Endothelial cell of umbilical vein (primary cell): Measurements from ENCODE around the gene G0S2. TPM values are rescaled to one million over a fixed set of nuclear protein-coding genes. Genes with fewer than 3 reads are reported as not detected.

ENCODE experiments used
- BruUV-seq: library from RNA; stranded (reverse); fragments of 400-500 nt; replicated peaks from 2 replicates; lab custom pipeline; 2021; lab: Mats Ljungman, UMichigan
- CTCF ChIA-PET: fragments of 300-600, 350-600 bp; sonication (Branson Sonifier 250); formaldehyde crosslinking; loops from one replicate; lab custom pipeline; 2021; ENCODE audit warnings: antibody characterized with exemption, inconsistent platforms; lab: Charles Lee
- POLR2A ChIA-PET: fragments of 300-600, 350-600 bp; sonication (Branson Sonifier 250); formaldehyde crosslinking; loops from one replicate; lab custom pipeline; 2021; ENCODE audit warnings: antibody characterized with exemption, inconsistent platforms; lab: Charles Lee
- DNase-seq: peaks from one replicate; pipeline ENCODE4 v3.0.0-alpha.2; 2011; ENCODE audit warnings: low read depth, low spot score
- FAIRE-seq: peaks from 2 replicates; lab custom pipeline; 2011; peaks lifted over from hg19 to GRCh38; lab: Jason Lieb, UNC
- H2AFZ ChIP-seq: 2 replicates; pipeline ENCODE4 v1.6.0; 2012; ENCODE audit warnings: low read depth, low read length, control low read depth, inconsistent platforms
- H3K27ac ChIP-seq: 2 replicates; pipeline ENCODE4 v1.5.1; 2011; ENCODE audit warnings: low read depth, mild to moderate bottlenecking, control low read depth, low read length, moderate library complexity; ENCODE audit not compliant: insufficient read depth
- H3K27me3 ChIP-seq, 2 experiments: 2 replicates each; pipeline versions ENCODE4 v1.6.0 to v1.6.1; 2011; ENCODE audit warnings: low read length in 2 of 2, mixed read lengths in 1 of 2; ENCODE audit not compliant: control insufficient read depth in 2 of 2, insufficient read depth in 2 of 2
- H3K36me3 ChIP-seq, 2 experiments: 2 replicates in 1 of 2; 3 replicates in 1 of 2; pipeline ENCODE4 v1.5.1; 2011; ENCODE audit warnings: low read length in 2 of 2, mild to moderate bottlenecking in 1 of 2, moderate library complexity in 1 of 2; ENCODE audit not compliant: control insufficient read depth in 2 of 2, insufficient read depth in 2 of 2; ENCODE audit errors: extremely low read depth in 1 of 2
- H3K4me1 ChIP-seq: 3 replicates; pipeline ENCODE4 v1.5.1; 2011; ENCODE audit warnings: mild to moderate bottlenecking, low read length; ENCODE audit not compliant: control insufficient read depth, insufficient read depth; ENCODE audit errors: extremely low read depth
- H3K4me2 ChIP-seq: 2 replicates; pipeline ENCODE4 v1.6.1; 2011; ENCODE audit warnings: low read length, control low read depth, mixed read lengths; ENCODE audit not compliant: insufficient read depth
- H3K4me3 ChIP-seq, 3 experiments: fragments of 200-600 bp in 1 of 3; sonication (generic), shearing (Covaris generic) in 1 of 3; replicated peaks in 1 of 3; 2 replicates each; pipeline ENCODE4 v1.5.1; 2011 to 2016; ENCODE audit warnings: control low read depth in 3 of 3, low read length in 3 of 3, mild to moderate bottlenecking in 2 of 3, inconsistent platforms in 1 of 3, low read depth in 1 of 3, moderate library complexity in 1 of 3; ENCODE audit not compliant: insufficient read depth in 1 of 3
- H3K79me2 ChIP-seq: 2 replicates; pipeline ENCODE4 v1.6.0; 2012; ENCODE audit warnings: low read length, inconsistent platforms; ENCODE audit not compliant: control insufficient read depth, insufficient read depth
- H3K9ac ChIP-seq: replicated peaks from 2 replicates; pipeline ENCODE3; 2011; ENCODE audit warnings: low read length, control low read depth; ENCODE audit not compliant: insufficient read depth; ENCODE audit errors: extremely low read depth
- H3K9me1 ChIP-seq: replicated peaks from 3 replicates; pipeline ENCODE4 v1.6.0; 2011; ENCODE audit warnings: mild to moderate bottlenecking, low read length; ENCODE audit not compliant: control insufficient read depth, insufficient read depth; ENCODE audit errors: extremely low read depth
- H3K9me3 ChIP-seq: replicated peaks from 2 replicates; pipeline ENCODE4 v1.5.1; 2012; ENCODE audit warnings: low read length, inconsistent platforms; ENCODE audit not compliant: control insufficient read depth, insufficient read depth
- H4K20me1 ChIP-seq: replicated peaks from 2 replicates; pipeline ENCODE3; 2011; ENCODE audit warnings: mild to moderate bottlenecking, low read length; ENCODE audit not compliant: control insufficient read depth, insufficient read depth; ENCODE audit errors: extremely low read depth
- EZH2 ChIP-seq: IDR thresholded peaks from 2 replicates; pipeline ENCODE4 v1.6.1; 2012; ENCODE audit warnings: borderline replicate concordance, low read depth, mild to moderate bottlenecking, moderate library complexity, low read length, inconsistent platforms; ENCODE audit not compliant: severe bottlenecking
- FOS ChIP-seq: IDR thresholded peaks from 2 replicates; pipeline ENCODE4 v1.6.1; 2011; ENCODE audit warnings: mild to moderate bottlenecking, low read length, moderate library complexity, borderline replicate concordance; ENCODE audit not compliant: insufficient read depth
- GATA2 ChIP-seq: IDR thresholded peaks from 2 replicates; pipeline ENCODE4 v1.7.0; 2011; ENCODE audit warnings: low read depth, mild to moderate bottlenecking, moderate library complexity, mixed read lengths, low read length; ENCODE audit not compliant: insufficient read length, insufficient read depth
- JUN ChIP-seq: IDR thresholded peaks from 2 replicates; pipeline ENCODE4 v1.6.1; 2011; ENCODE audit warnings: borderline replicate concordance, low read depth; ENCODE audit not compliant: insufficient read length, insufficient read depth
- MYC ChIP-seq: IDR thresholded peaks from one replicate; pipeline ENCODE4 v1.6.1; 2011; ENCODE audit warnings: mild to moderate bottlenecking, low read depth, low read length
- POLR2A ChIP-seq: IDR thresholded peaks from 2 replicates; pipeline ENCODE4 v1.6.1; 2012; ENCODE audit warnings: low read depth, mild to moderate bottlenecking, control low read depth, low read length
- POLR2AphosphoS5 ChIP-seq: IDR thresholded peaks from 2 replicates; pipeline ENCODE4 v1.6.1; 2012; ENCODE audit warnings: low read depth, mild to moderate bottlenecking, control low read depth, low read length, moderate library complexity; ENCODE audit not compliant: insufficient read depth
- dilution Hi-C: fragments of 300-500 bp; cut with MboI; formaldehyde crosslinking; loops from one replicate; pipeline ENCODE4 v1.15.0; 2019; ENCODE audit warnings: low sequenced_read_pairs; ENCODE audit not compliant: extremely low pct_ligation_motif_present
- intact Hi-C: fragments of 100-400 bp; cut with micrococcal nuclease; formaldehyde crosslinking; loops from one replicate; pipeline ENCODE4 v1.10.0; 2022
- polyA plus RNA-seq, 4 experiments: library from polyadenylated mRNA; depleted of rRNA in 3 of 4; stranded (reverse) in 3 of 4; unstranded in 1 of 4; fragments of >200 nt; gene quantifications; 2 replicates each; pipeline versions ENCODE4 v1.2.1 to v1.2.3, GENCODE V29; 2011 to 2012; ENCODE audit warnings: missing spikeins in 1 of 4
- total RNA-seq: library from RNA; stranded (reverse); gene quantifications from 2 replicates; pipeline ENCODE4 v1.2.3, GENCODE V29; 2021
- TF ChIP-seq, protein P1 (sequence below), 2 donors: IDR thresholded peaks; 1 replicate in 1 of 2; 2 replicates in 1 of 2; pipeline ENCODE4 v1.5.1; 2011; ENCODE audit warnings: low read length in 2 of 2, mild to moderate bottlenecking in 2 of 2, moderate library complexity in 2 of 2, control low read depth in 1 of 2, inconsistent platforms in 1 of 2, low read depth in 1 of 2; ENCODE audit not compliant: insufficient read depth in 1 of 2; ENCODE audit errors: extremely low read depth in 1 of 2
- TF ChIP-seq, protein P2 (sequence below): IDR thresholded peaks from 2 replicates; pipeline ENCODE4 v1.6.1; 2011; ENCODE audit not compliant: insufficient read depth, insufficient read length

Gene G0S2
- total and polyA plus RNA-seq, 2 donors (not counting 3 experiments of a cell fraction or from before 2014, with no cell fraction given) = 0.91 to 1.9 TPM

GRCh38 chr1:209705033-209705598 is 29.9 kb downstream of the G0S2 start:
- intact Hi-C loops (no loop called here), dilution Hi-C loops (no loop called here)
- no peaks in the 10 kb centered on the region for H3K9me1 ChIP-seq
- no peak overlapping the region for H2AFZ ChIP-seq
- H3K4me1 ChIP-seq = peaks cover 5% of the 10 kb centered on the region
- DNase-seq (no peak), FAIRE-seq (no peak)
- H3K27me3 ChIP-seq = peaks cover 0 to 2% of the 10 kb centered on the region in 2 experiments
- H3K9ac ChIP-seq = no peak overlapping the region
- POLR2A ChIA-PET = no interaction called here
- H3K9me3 ChIP-seq = no peaks in the 10 kb centered on the region
- no TSS peak for BruUV-seq
- no peak overlapping the region for H3K4me2 ChIP-seq
- H4K20me1 ChIP-seq = no peaks in the 10 kb centered on the region
- CTCF ChIA-PET = interaction anchor here (0.6 to 0.7 kb wide), 2 partner anchors 125 to 1225 kb away, joined by 3 read pairs; no protein-coding TSS in a partner anchor
- no peak overlapping the region for H3K27ac ChIP-seq
- no peaks in the 10 kb centered on the region for H3K79me2 ChIP-seq
- H3K36me3 ChIP-seq = no peaks in the 10 kb centered on the region
- no peak overlapping the region for H3K4me3 ChIP-seq
- TF ChIP-seq, protein P1, sequence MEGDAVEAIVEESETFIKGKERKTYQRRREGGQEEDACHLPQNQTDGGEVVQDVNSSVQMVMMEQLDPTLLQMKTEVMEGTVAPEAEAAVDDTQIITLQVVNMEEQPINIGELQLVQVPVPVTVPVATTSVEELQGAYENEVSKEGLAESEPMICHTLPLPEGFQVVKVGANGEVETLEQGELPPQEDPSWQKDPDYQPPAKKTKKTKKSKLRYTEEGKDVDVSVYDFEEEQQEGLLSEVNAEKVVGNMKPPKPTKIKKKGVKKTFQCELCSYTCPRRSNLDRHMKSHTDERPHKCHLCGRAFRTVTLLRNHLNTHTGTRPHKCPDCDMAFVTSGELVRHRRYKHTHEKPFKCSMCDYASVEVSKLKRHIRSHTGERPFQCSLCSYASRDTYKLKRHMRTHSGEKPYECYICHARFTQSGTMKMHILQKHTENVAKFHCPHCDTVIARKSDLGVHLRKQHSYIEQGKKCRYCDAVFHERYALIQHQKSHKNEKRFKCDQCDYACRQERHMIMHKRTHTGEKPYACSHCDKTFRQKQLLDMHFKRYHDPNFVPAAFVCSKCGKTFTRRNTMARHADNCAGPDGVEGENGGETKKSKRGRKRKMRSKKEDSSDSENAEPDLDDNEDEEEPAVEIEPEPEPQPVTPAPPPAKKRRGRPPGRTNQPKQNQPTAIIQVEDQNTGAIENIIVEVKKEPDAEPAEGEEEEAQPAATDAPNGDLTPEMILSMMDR (IDR thresholded peaks at IDR 0.05; ENCODE audit: extremely low read depth in 1 of 2, insufficient read depth in 1 of 2, low read depth in 1 of 2, low read length in 2 of 2) = no peak
- TF ChIP-seq POLR2AphosphoS5 = no peak

DNA sequence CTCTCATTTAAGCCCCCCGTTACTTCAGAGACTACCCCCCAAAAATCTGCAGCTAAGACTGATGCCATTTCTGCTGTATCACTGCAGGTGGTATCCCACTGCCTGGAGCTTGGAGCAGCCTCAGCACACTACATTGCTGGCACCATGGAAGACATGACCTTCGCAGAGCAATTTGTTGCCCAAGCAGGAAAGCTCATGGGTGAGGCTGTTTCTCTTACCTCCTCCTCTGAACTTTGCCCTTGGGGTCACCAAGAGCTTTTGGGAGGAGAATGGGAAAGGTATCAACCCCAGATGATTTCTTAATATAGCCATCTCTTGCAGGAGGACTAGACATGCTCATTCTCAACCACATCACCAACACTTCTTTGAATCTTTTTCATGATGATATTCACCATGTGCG is 31.4 kb downstream of the G0S2 start:
- no peaks in the 10 kb centered on the region for H3K9me3 ChIP-seq
- ChIA-PET CTCF (interaction anchor here (1.0 to 2.8 kb wide), 7 partner anchors 12 to 140 kb away, joined by 3 to 10 read pairs (median 4); no protein-coding TSS in a partner anchor), POLR2A (no interaction called here)
- no peak overlapping the region for H3K27ac ChIP-seq
- H2AFZ ChIP-seq = no peak overlapping the region
- dilution Hi-C loops = no loop called here
- H3K27me3 ChIP-seq = peaks cover 0 to 2% of the 10 kb centered on the region in 2 experiments
- H3K9me1 ChIP-seq = no peaks in the 10 kb centered on the region
- DNase-seq (no peak), FAIRE-seq (no peak)
- peaks cover 5% of the 10 kb centered on the region for H3K4me1 ChIP-seq
- H3K36me3 ChIP-seq = no peaks in the 10 kb centered on the region
- BruUV-seq = no TSS peak
- H3K79me2 ChIP-seq = no peaks in the 10 kb centered on the region
- intact Hi-C loops = no loop called here
- H3K9ac ChIP-seq = no peak overlapping the region
- no peaks in the 10 kb centered on the region for H4K20me1 ChIP-seq
- no peak overlapping the region for H3K4me2 ChIP-seq
- H3K4me3 ChIP-seq = no peak overlapping the region
- TF ChIP-seq POLR2AphosphoS5 (no peak), FOS (no peak), POLR2A (no peak), MYC (no peak), JUN (no peak), EZH2 (no peak), GATA2 (no peak)
- TF ChIP-seq, protein P1 (IDR thresholded peaks at IDR 0.05; ENCODE audit: extremely low read depth in 1 of 2, insufficient read depth in 1 of 2, low read depth in 1 of 2, low read length in 2 of 2) = no peak
- TF ChIP-seq, protein P2, sequence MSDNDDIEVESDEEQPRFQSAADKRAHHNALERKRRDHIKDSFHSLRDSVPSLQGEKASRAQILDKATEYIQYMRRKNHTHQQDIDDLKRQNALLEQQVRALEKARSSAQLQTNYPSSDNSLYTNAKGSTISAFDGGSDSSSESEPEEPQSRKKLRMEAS = no peak
